Measurements from ENCODE around the gene RASGRF1.

- TF ChIP-seq TEAD4 (IDR thresholded peaks at IDR 0.05) = no peak
- TF ChIP-seq TAF1 (IDR thresholded peaks at IDR 0.05; ENCODE audit: low read depth) = no peak
- no peak for TF ChIP-seq RAD21 (IDR thresholded peaks at IDR 0.05; ENCODE audit: low read depth)
- TF ChIP-seq, protein P1, sequence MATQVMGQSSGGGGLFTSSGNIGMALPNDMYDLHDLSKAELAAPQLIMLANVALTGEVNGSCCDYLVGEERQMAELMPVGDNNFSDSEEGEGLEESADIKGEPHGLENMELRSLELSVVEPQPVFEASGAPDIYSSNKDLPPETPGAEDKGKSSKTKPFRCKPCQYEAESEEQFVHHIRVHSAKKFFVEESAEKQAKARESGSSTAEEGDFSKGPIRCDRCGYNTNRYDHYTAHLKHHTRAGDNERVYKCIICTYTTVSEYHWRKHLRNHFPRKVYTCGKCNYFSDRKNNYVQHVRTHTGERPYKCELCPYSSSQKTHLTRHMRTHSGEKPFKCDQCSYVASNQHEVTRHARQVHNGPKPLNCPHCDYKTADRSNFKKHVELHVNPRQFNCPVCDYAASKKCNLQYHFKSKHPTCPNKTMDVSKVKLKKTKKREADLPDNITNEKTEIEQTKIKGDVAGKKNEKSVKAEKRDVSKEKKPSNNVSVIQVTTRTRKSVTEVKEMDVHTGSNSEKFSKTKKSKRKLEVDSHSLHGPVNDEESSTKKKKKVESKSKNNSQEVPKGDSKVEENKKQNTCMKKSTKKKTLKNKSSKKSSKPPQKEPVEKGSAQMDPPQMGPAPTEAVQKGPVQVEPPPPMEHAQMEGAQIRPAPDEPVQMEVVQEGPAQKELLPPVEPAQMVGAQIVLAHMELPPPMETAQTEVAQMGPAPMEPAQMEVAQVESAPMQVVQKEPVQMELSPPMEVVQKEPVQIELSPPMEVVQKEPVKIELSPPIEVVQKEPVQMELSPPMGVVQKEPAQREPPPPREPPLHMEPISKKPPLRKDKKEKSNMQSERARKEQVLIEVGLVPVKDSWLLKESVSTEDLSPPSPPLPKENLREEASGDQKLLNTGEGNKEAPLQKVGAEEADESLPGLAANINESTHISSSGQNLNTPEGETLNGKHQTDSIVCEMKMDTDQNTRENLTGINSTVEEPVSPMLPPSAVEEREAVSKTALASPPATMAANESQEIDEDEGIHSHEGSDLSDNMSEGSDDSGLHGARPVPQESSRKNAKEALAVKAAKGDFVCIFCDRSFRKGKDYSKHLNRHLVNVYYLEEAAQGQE (IDR thresholded peaks at IDR 0.05; ENCODE audit: low read depth) = no peak
These were observed 24.7 kb downstream of the RASGRF1 start for GRCh38 chr15:79065706-79066376.
